ENCODE results near the gene ICOS. TPM values are rescaled to one million over a fixed set of nuclear protein-coding genes. Genes with fewer than 3 reads are reported as not detected.

ICOS gene
- total and polyA plus RNA-seq, 4 donors, result 0.02 to 0.17 (median 0.09) TPM; not detected in 1

DNA sequence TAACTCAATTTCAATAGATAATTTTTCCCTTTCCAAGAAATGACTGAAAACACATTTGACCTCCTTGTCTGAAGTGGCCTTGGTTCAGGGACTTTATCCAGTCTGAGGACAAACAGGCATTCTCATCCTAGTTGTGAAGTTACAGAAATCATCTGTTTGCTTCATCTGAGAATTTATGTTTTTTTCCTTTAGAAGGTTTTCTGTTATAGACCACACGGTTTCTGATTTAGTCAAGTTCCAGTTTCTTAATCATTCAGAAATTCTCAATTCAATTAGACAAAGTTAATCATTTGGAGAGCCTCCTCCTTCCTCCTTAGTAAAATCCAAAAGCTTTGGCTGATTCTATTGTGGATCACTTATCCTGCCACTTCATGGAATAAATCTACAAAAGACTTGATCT lies 60.9 kb downstream of the ICOS start:
- no peaks in the 10 kb centered on the region for H3K36me3 ChIP-seq (ENCODE audit: control insufficient read depth in 4 of 4, insufficient read depth in 3 of 4, low read depth in 1 of 4, low read length in 3 of 4)
- H3K27me3 ChIP-seq (ENCODE audit: control insufficient read depth in 4 of 4, insufficient read depth in 4 of 4, low read length in 3 of 4), result peaks cover 0 to 3% (median 0%) of the 10 kb centered on the region in 4 donors
- no peak for DNase-seq (ENCODE audit: low spot score)
- H3K9ac ChIP-seq (ENCODE audit: low read depth in 1 of 2, low read length in 2 of 2), result no peak overlapping the region
- 58% methylated on average over 1 of the region's 1 CpG for WGBS
- no peaks in the 10 kb centered on the region for H3K4me1 ChIP-seq (ENCODE audit: control insufficient read depth in 4 of 4, insufficient read depth in 4 of 4, low read length in 3 of 4)
- no peaks in the 10 kb centered on the region for H3K9me3 ChIP-seq (ENCODE audit: control insufficient read depth in 4 of 4, low read length in 3 of 4)
- TF ChIP-seq TAF1 (conservative IDR thresholded peaks at IDR 0.05) (no peak), EGR1 (IDR thresholded peaks at IDR 0.05; ENCODE audit: low read depth in 2 of 2) (no peak), RAD21 (IDR thresholded peaks at IDR 0.05) (no peak), JUND (IDR thresholded peaks at IDR 0.05) (no peak), HNF4G (IDR thresholded peaks at IDR 0.05) (no peak), YY1 (IDR thresholded peaks at IDR 0.05) (no peak), FOXA2 (IDR thresholded peaks at IDR 0.05) (no peak), SP1 (IDR thresholded peaks at IDR 0.05) (no peak), GABPA (IDR thresholded peaks at IDR 0.05 in 1 of 2, conservative IDR thresholded peaks at IDR 0.05 in 1 of 2) (no peak), NR2F2 (IDR thresholded peaks at IDR 0.05) (no peak), REST (IDR thresholded peaks at IDR 0.05) (no peak)
- TF ChIP-seq, protein P1, sequence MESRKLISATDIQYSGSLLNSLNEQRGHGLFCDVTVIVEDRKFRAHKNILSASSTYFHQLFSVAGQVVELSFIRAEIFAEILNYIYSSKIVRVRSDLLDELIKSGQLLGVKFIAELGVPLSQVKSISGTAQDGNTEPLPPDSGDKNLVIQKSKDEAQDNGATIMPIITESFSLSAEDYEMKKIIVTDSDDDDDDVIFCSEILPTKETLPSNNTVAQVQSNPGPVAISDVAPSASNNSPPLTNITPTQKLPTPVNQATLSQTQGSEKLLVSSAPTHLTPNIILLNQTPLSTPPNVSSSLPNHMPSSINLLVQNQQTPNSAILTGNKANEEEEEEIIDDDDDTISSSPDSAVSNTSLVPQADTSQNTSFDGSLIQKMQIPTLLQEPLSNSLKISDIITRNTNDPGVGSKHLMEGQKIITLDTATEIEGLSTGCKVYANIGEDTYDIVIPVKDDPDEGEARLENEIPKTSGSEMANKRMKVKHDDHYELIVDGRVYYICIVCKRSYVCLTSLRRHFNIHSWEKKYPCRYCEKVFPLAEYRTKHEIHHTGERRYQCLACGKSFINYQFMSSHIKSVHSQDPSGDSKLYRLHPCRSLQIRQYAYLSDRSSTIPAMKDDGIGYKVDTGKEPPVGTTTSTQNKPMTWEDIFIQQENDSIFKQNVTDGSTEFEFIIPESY (IDR thresholded peaks at IDR 0.05), result no peak
- TF ChIP-seq, protein P2, sequence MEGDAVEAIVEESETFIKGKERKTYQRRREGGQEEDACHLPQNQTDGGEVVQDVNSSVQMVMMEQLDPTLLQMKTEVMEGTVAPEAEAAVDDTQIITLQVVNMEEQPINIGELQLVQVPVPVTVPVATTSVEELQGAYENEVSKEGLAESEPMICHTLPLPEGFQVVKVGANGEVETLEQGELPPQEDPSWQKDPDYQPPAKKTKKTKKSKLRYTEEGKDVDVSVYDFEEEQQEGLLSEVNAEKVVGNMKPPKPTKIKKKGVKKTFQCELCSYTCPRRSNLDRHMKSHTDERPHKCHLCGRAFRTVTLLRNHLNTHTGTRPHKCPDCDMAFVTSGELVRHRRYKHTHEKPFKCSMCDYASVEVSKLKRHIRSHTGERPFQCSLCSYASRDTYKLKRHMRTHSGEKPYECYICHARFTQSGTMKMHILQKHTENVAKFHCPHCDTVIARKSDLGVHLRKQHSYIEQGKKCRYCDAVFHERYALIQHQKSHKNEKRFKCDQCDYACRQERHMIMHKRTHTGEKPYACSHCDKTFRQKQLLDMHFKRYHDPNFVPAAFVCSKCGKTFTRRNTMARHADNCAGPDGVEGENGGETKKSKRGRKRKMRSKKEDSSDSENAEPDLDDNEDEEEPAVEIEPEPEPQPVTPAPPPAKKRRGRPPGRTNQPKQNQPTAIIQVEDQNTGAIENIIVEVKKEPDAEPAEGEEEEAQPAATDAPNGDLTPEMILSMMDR (IDR thresholded peaks at IDR 0.05; ENCODE audit: low read depth, low read length, missing input control), result no peak
- TF ChIP-seq, protein P3, sequence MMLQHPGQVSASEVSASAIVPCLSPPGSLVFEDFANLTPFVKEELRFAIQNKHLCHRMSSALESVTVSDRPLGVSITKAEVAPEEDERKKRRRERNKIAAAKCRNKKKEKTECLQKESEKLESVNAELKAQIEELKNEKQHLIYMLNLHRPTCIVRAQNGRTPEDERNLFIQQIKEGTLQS (IDR thresholded peaks at IDR 0.05), result no peak
- TF ChIP-seq, protein P4, sequence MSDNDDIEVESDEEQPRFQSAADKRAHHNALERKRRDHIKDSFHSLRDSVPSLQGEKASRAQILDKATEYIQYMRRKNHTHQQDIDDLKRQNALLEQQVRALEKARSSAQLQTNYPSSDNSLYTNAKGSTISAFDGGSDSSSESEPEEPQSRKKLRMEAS (IDR thresholded peaks at IDR 0.05), result no peak
- no peak overlapping the region for H3K27ac ChIP-seq (ENCODE audit: low read depth in 1 of 2, low read length in 2 of 2)
- H3K4me3 ChIP-seq (ENCODE audit: low read depth in 1 of 3, low read length in 3 of 3), result no peak overlapping the region

Measured in liver (tissue), 9 donors.